OCI-LY3 (cell line): ENCODE measurements around the gene ADGRB3.

Experiments used
- H2AFZ ChIP-seq: fragments of 200-600, 300-600 bp; shearing (Covaris generic); 2 replicates; pipeline ENCODE4 v1.6.0; 2014; ENCODE audit warnings: antibody characterized with exemption, low read depth, low read length
- H3K27ac ChIP-seq: fragments of 200-600, 300-600 bp; sonication (generic); 2 replicates; pipeline ENCODE4 v1.5.1; 2014; ENCODE audit warnings: mild to moderate bottlenecking, low read length, moderate library complexity, mixed read lengths
- H3K27me3 ChIP-seq: fragments of 200-600, 300-600 bp; sonication (generic); 2 replicates; pipeline ENCODE4 v1.6.1; 2014; ENCODE audit warnings: low read depth, low read length, mixed read lengths
- H3K36me3 ChIP-seq: fragments of 200-600, 300-600 bp; sonication (generic); replicated peaks from 2 replicates; pipeline ENCODE3; 2014; ENCODE audit warnings: low read depth, low read length, mixed read lengths
- H3K4me1 ChIP-seq: fragments of 300-600, 200-600 bp; sonication (generic); 2 replicates; pipeline ENCODE4 v1.6.1; 2014; ENCODE audit warnings: low read length, mixed read lengths
- H3K4me2 ChIP-seq: fragments of 200-600, 300-600 bp; sonication (generic); 2 replicates; pipeline ENCODE4 v1.6.1; 2014; ENCODE audit warnings: low read length, mixed read lengths
- H3K4me3 ChIP-seq: fragments of 300-600, 200-600 bp; sonication (generic); 2 replicates; pipeline ENCODE4 v1.5.1; 2014; ENCODE audit warnings: antibody characterized with exemption, mild to moderate bottlenecking, low read length, moderate library complexity
- H3K79me2 ChIP-seq: fragments of 300-600, 200-600 bp; shearing (Covaris generic); 2 replicates; pipeline ENCODE4 v1.6.1; 2014; ENCODE audit warnings: mild to moderate bottlenecking, low read length, mixed read lengths
- H3K9ac ChIP-seq: fragments of 300-600, 200-600 bp; shearing (Covaris generic); 2 replicates; pipeline ENCODE4 v1.6.0; 2014; ENCODE audit warnings: mild to moderate bottlenecking, low read length, moderate library complexity
- H3K9me3 ChIP-seq: fragments of 200-600, 300-600 bp; shearing (Covaris generic); 2 replicates; pipeline ENCODE4 v1.6.1; 2014; ENCODE audit warnings: low read length, mixed read lengths; ENCODE audit not compliant: insufficient read depth
- H4K20me1 ChIP-seq: fragments of 200-600, 300-600 bp; sonication (generic); 2 replicates; pipeline ENCODE4 v1.6.1; 2016; ENCODE audit warnings: low read length, mixed read lengths; ENCODE audit not compliant: insufficient read depth
- CTCF ChIP-seq: fragments of 200-600, 300-600 bp; sonication (generic); IDR thresholded peaks from 2 replicates; pipeline ENCODE4 v1.5.1; 2014; ENCODE audit warnings: antibody characterized with exemption, low read length, low read depth
- EZH2phosphoT487 ChIP-seq: fragments of 200-600 bp; shearing (Covaris generic); IDR thresholded peaks from 2 replicates; pipeline ENCODE4 v1.6.1; 2018; ENCODE audit warnings: antibody characterized with exemption, mixed run types, low read depth

ADGRB3 gene

GRCh38 chr6:68642977-68643376, 7.9 kb downstream of the ADGRB3 start:
- no peaks in the 10 kb centered on the region for H4K20me1 ChIP-seq
- TF ChIP-seq CTCF (no peak), EZH2phosphoT487 (no peak)
- H2AFZ ChIP-seq: no peak overlapping the region
- H3K27me3 ChIP-seq: no peaks in the 10 kb centered on the region
- no peaks in the 10 kb centered on the region for H3K36me3 ChIP-seq
- H3K9me3 ChIP-seq: no peaks in the 10 kb centered on the region
- H3K4me3 ChIP-seq: no peak overlapping the region
- H3K4me2 ChIP-seq: no peak overlapping the region
- no peak overlapping the region for H3K9ac ChIP-seq
- peaks cover 16% of the 10 kb centered on the region for H3K4me1 ChIP-seq
- H3K79me2 ChIP-seq: no peaks in the 10 kb centered on the region
- H3K27ac ChIP-seq: no peak overlapping the region

- H3K27me3 ChIP-seq: no peaks in the 10 kb centered on the region
- no peaks in the 10 kb centered on the region for H3K9me3 ChIP-seq
- no peak overlapping the region for H3K9ac ChIP-seq
- H3K79me2 ChIP-seq: no peaks in the 10 kb centered on the region
- no peak overlapping the region for H3K4me2 ChIP-seq
- H3K4me1 ChIP-seq: 0 out of 2 replicates have a peak, but pooled peaks cover 3% of the 10 kb centered on the region
- TF ChIP-seq EZH2phosphoT487: no peak
- no peak for TF ChIP-seq CTCF
- H2AFZ ChIP-seq: no peak overlapping the region
- H4K20me1 ChIP-seq: no peaks in the 10 kb centered on the region
- H3K27ac ChIP-seq: no peak overlapping the region
- H3K4me3 ChIP-seq: no peak overlapping the region
- H3K36me3 ChIP-seq: no peaks in the 10 kb centered on the region
Observed at GRCh38 chr6:68649669-68650068, 14.6 kb downstream of the ADGRB3 start.

GRCh38 chr6:68650142-68650541, 15.1 kb downstream of the ADGRB3 start:
- no peaks in the 10 kb centered on the region for H4K20me1 ChIP-seq
- no peak overlapping the region for H2AFZ ChIP-seq
- TF ChIP-seq EZH2phosphoT487 (no peak), CTCF (no peak)
- H3K4me3 ChIP-seq: no peak overlapping the region
- no peaks in the 10 kb centered on the region for H3K36me3 ChIP-seq
- H3K27ac ChIP-seq: no peak overlapping the region
- no peaks in the 10 kb centered on the region for H3K27me3 ChIP-seq
- H3K79me2 ChIP-seq: no peaks in the 10 kb centered on the region
- H3K4me1 ChIP-seq: 0 out of 2 replicates have a peak, but pooled peaks cover 3% of the 10 kb centered on the region
- no peaks in the 10 kb centered on the region for H3K9me3 ChIP-seq
- no peak overlapping the region for H3K4me2 ChIP-seq
- H3K9ac ChIP-seq: no peak overlapping the region

- Histone ChIP-seq H3K79me2 (no peaks in the 10 kb centered on the region), H4K20me1 (no peaks in the 10 kb centered on the region), H3K27ac (no peak overlapping the region), H3K9ac (no peak overlapping the region), H3K4me2 (no peak overlapping the region), H2AFZ (no peak overlapping the region), H3K9me3 (no peaks in the 10 kb centered on the region), H3K4me3 (no peak overlapping the region), H3K27me3 (no peaks in the 10 kb centered on the region), H3K36me3 (no peaks in the 10 kb centered on the region), H3K4me1 (0 out of 2 replicates have a peak, but pooled peaks cover 3% of the 10 kb centered on the region)
- TF ChIP-seq EZH2phosphoT487: no peak
- TF ChIP-seq CTCF: no peak
Observed at GRCh38 chr6:68651011-68651985, 16.2 kb downstream of the ADGRB3 start.
